Osteocyte (in vitro differentiated cells): ENCODE data around the gene HINT2. TPM values are rescaled to one million over a fixed set of nuclear protein-coding genes. Genes with fewer than 3 reads are reported as not detected.
A peak's percentile ranks its signal among the peaks of the same experiment; 100 is the strongest.

ENCODE experiments used
- DNase-seq: peaks from one replicate; pipeline ENCODE4 v3.0.0; 2021; ENCODE audit warnings: mixed read lengths; ENCODE audit not compliant: unreplicated experiment; ENCODE audit errors: extremely low spot score
- H3K27ac Mint-ChIP-seq: one replicate; pipeline ENCODE4 v1.8.0; 2021; ENCODE audit warnings: mild to moderate bottlenecking, mixed read lengths; ENCODE audit not compliant: unreplicated experiment
- H3K27me3 Mint-ChIP-seq: one replicate; pipeline ENCODE4 v1.8.0; 2021; ENCODE audit warnings: mixed read lengths; ENCODE audit not compliant: unreplicated experiment
- H3K36me3 Mint-ChIP-seq: one replicate; pipeline ENCODE4 v1.8.0; 2021; ENCODE audit warnings: mixed read lengths; ENCODE audit not compliant: unreplicated experiment
- H3K4me1 Mint-ChIP-seq: one replicate; pipeline ENCODE4 v1.8.0; 2021; ENCODE audit warnings: mixed read lengths; ENCODE audit not compliant: unreplicated experiment
- H3K4me3 Mint-ChIP-seq: one replicate; pipeline ENCODE4 v1.8.0; 2021; ENCODE audit warnings: mild to moderate bottlenecking, moderate library complexity, mixed read lengths; ENCODE audit not compliant: unreplicated experiment
- H3K9me3 Mint-ChIP-seq: one replicate; pipeline ENCODE4 v1.8.0; 2021; ENCODE audit warnings: mixed read lengths; ENCODE audit not compliant: unreplicated experiment
- total RNA-seq: library from RNA; stranded (reverse); gene quantifications from 2 replicates; pipeline ENCODE4 v1.2.1, GENCODE V29; 2021
- TF ChIP-seq, protein P1 (sequence below): fragments of 200-600 bp; sonication (generic); IDR thresholded peaks from 2 replicates; pipeline ENCODE4 v1.5.0; 2021; ENCODE audit warnings: antibody characterized with exemption, mild to moderate bottlenecking, moderate library complexity

Gene HINT2
- total RNA-seq, 1 donor from 2014 or later, result 36.0 TPM

GRCh38 chr9:35832814-35833213 lies 18.0 kb upstream of the HINT2 start:
- H3K27ac Mint-ChIP-seq, result no peak overlapping the region

GRCh38 chr9:35831040-35831439 lies 16.2 kb upstream of the HINT2 start:
- Mint-ChIP-seq H3K4me1 (peaks cover 35% of the 10 kb centered on the region), H3K9me3 (no peaks in the 10 kb centered on the region), H3K27ac (no peak overlapping the region), H3K36me3 (peaks cover 4% of the 10 kb centered on the region), H3K27me3 (no peaks in the 10 kb centered on the region), H3K4me3 (peak overlapping the region; percentile 12)
- DNase-seq, result no peak
- TF ChIP-seq, protein P1, sequence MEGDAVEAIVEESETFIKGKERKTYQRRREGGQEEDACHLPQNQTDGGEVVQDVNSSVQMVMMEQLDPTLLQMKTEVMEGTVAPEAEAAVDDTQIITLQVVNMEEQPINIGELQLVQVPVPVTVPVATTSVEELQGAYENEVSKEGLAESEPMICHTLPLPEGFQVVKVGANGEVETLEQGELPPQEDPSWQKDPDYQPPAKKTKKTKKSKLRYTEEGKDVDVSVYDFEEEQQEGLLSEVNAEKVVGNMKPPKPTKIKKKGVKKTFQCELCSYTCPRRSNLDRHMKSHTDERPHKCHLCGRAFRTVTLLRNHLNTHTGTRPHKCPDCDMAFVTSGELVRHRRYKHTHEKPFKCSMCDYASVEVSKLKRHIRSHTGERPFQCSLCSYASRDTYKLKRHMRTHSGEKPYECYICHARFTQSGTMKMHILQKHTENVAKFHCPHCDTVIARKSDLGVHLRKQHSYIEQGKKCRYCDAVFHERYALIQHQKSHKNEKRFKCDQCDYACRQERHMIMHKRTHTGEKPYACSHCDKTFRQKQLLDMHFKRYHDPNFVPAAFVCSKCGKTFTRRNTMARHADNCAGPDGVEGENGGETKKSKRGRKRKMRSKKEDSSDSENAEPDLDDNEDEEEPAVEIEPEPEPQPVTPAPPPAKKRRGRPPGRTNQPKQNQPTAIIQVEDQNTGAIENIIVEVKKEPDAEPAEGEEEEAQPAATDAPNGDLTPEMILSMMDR, result no peak

More at GRCh38 chr9:35832814-35833213, 18.0 kb upstream of the HINT2 start:
- DNase-seq, result no peak
- Mint-ChIP-seq H3K27me3 (no peaks in the 10 kb centered on the region), H3K9me3 (no peaks in the 10 kb centered on the region), H3K36me3 (peaks cover 6% of the 10 kb centered on the region), H3K4me1 (peaks cover 31% of the 10 kb centered on the region), H3K4me3 (no peak overlapping the region)
- TF ChIP-seq, protein P1, result no peak

DNA sequence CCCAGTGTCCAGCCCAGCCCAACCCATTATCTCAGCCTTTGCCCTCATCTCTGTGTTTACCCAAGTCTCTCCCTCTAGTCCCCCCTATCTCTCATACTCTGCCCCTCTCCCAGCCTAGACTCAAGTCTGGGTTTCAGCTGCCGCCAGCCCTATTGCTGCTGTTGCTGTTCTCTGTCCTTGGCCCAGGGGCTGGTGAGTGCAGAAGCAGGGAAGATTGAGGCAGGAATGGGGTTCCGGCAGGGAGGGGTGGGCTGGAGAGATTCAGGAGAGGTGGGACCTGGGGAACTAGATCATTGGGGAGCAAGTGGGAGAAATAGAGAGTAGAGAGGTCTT lies 14.9 kb upstream of the HINT2 start:
- peaks cover 35% of the 10 kb centered on the region for H3K4me1 Mint-ChIP-seq
- TF ChIP-seq, protein P1, result no peak
- H3K4me3 Mint-ChIP-seq, result peak overlapping the region; percentile 83
- no peaks in the 10 kb centered on the region for H3K9me3 Mint-ChIP-seq
- H3K36me3 Mint-ChIP-seq, result no peaks in the 10 kb centered on the region
- no peaks in the 10 kb centered on the region for H3K27me3 Mint-ChIP-seq
- DNase-seq, result no peak
- peak overlapping the region; percentile 87 for H3K27ac Mint-ChIP-seq

DNA sequence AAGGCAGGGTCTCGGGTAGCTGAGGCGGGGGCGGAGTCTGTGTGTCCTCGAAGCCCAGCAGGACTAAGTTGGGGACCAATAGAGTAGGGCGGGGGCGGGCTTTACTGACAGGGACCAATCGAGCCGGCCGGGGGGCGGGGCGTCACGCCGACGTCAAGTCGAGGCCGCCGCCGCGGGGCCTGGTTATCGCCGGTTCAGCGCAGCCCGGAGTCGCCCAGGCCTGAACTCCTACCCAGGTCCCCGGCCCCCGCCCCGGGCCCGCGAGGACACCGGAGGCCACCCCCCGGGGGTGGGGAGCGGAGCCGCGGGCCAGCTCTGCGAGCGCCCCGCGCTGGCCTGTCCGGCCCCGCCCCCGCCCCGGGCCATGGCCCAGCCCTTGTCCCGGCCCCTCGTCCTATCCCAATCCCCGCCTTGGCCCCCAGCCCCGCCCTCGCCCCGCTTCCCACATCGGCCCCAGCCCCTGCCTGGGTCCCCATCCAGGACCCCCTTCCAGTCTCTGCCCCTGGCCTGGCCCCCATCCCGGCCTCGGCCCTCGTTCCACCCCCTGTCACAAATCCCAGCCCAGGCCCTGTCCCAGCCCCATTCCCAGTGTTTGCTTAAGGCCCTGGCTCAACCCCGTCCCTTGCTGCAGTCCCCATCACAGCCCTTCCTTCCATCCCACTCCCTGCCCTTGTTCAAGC lies 14.4 kb upstream of the HINT2 start, which contains the start of gene TMEM8B:
Gene TMEM8B, plus strand, starts transcription at position 145 of the 680 bp plus-strand sequence. Its CDS starts 220 bp downstream, at position 365.
- DNase-seq, result peak; percentile 97
- Mint-ChIP-seq H3K27ac (peak within 1 kb of the TSS; percentile 95), H3K9me3 (no peaks in the 10 kb centered on the region), H3K27me3 (no peaks in the 10 kb centered on the region), H3K4me3 (peak within 1 kb of the TSS; percentile 96), H3K36me3 (no peaks in the 10 kb centered on the region), H3K4me1 (peaks cover 34% of the 10 kb centered on the region)
- TF ChIP-seq, protein P1, result no peak

DNA sequence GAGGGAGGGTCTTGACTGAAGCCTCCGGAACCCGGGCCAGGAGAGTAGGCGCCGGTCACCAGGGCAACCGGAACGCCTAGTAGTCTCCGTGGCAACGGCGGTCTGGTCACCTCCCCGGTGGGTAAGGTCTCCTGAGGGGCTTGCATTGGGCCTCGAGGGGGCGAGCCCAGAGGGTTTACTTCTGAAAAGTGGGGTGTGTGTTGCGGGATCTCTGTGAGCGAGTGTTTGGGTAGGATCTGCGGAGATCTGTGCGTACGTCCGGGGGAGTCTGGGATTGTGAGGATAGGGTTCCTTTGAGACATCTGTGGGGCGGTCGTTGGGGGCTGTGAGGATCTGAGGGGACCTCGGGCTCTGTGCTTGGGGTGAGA lies 13.9 kb upstream of the HINT2 start, which contains the start of gene FAM221B:
Gene FAM221B, minus strand, starts transcription at position 17 of the 368 bp plus-strand sequence. CDS start 2,571 bp downstream, outside the sequence.
- Mint-ChIP-seq H3K27ac (peak within 1 kb of the TSS; percentile 95), H3K4me1 (peaks cover 31% of the 10 kb centered on the region), H3K4me3 (peak within 1 kb of the TSS; percentile 96), H3K36me3 (no peaks in the 10 kb centered on the region), H3K27me3 (no peaks in the 10 kb centered on the region), H3K9me3 (no peaks in the 10 kb centered on the region)
- TF ChIP-seq, protein P1, result no peak
- DNase-seq, result no peak
